Stimulated activated CD8-positive, alpha-beta memory T cell treated with anti-CD3 and anti-CD28 coated beads, Interleukin-7, amount 100 ng/mL, for 4 hours (primary cell): ENCODE data around the gene NAPB.
"Not testable (repeated sequence)": the region's sequence is repeated elsewhere in the genome, so short reads cannot be mapped to it uniquely, and the experiment has no call there.

Source experiments
- DNase-seq, 2 donors: peaks; one replicate each; pipeline ENCODE4 v3.0.0-alpha.2; 2020; ENCODE audit warnings: low read depth in 2 of 2

The NAPB gene

DNA sequence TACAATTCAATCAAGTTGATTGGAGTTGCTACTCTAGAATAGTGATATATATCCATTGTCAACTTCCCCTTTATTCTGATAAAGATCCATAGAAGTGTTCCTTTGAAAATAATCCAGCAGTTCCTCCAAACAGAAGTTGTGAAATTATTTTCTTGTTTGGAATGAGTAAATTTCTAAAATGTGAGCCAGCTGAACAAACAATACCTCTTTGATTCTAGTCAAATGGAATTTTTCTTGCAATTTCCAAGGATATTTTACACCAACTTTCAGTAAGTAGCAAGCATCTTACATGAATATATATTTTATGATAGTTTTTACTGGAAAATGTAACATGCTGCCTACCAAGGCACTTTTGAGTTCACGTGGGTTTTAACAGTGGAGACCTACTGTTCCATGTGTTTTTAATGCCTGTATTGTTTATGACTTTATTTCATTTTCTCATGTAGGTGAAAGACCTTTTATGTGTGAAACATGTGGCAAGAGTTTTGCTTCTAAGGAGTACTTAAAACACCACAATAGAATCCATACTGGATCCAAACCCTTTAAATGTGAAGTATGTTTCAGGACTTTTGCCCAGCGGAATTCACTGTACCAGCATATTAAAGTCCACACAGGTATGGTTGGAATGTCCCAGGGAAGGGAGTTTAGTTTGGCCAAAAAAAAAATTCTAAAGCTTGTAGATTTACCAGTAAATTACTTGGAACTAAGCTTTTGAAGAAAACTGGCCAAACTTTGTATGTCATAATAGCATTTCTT, 52.8 kb downstream of the NAPB start:
- DNase-seq = no peak

DNA sequence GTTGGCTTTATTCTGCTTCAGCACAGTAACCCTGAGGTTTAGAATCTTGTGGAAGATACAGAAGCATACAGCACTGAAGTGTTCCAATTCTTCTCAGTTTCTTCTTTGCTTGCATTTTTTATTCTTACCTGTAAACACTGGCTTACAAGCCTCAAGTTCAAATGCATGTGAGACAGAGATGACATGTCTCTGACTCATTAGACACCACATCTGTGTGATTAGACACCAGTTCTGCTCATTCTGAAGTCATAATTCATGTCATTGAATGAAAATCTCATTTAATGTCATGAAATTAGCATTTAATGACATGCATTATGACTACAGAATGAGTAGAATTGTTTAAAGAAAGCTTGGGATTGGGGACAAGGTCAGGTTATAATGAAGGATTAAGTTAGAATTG, 53.5 kb downstream of the NAPB start:
- no peak for DNase-seq

DNA sequence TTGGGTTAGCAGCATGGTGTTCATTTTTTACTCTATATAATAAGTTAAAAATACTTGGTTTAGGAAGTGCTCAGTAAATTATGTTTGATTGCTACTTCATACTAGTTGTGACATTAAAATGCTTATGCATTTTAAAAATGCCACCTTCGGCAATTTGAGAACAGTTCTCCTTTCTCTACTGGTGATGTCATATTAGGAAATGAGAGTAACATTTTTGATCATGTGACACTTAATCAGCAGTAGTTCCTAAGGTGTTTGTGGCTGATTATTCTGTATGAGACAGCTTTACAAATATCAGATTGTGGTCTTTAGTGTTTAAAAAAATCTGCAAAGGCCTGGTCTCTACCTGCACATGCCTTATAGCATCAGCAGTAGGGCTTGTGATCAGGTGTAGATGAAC, 54.9 kb downstream of the NAPB start:
- no peak for DNase-seq

DNA sequence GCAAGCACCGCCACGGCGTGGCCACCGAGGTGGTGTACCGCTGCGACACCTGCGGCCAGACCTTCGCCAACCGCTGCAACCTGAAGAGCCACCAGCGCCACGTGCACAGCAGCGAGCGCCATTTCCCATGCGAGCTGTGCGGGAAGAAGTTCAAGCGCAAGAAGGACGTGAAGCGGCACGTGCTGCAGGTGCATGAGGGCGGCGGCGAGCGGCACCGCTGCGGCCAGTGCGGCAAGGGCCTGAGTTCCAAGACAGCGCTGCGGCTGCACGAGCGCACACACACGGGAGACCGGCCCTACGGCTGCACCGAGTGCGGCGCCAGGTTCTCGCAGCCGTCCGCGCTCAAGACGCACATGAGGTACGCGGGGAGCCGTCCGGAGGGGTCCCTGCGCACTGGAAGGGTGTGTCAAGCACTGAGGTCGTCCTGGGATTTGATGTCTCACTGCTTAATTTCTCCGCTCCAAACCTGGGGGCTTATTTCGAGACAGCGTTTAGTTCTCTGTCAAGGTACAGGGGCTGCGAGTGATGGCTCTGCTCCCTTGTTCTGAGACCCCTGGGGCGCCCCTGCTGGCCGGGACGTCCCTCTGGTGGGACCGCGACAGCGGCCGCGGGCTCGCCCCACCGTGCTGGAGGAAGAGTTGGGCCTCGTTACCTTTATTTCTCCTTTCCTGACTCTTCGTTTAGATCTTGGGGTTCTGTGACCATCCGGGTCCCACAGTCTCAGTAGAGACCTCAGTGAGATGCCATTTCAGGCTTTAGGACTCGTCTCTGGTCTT, 55.7 kb downstream of the NAPB start:
- DNase-seq = no peak

DNA sequence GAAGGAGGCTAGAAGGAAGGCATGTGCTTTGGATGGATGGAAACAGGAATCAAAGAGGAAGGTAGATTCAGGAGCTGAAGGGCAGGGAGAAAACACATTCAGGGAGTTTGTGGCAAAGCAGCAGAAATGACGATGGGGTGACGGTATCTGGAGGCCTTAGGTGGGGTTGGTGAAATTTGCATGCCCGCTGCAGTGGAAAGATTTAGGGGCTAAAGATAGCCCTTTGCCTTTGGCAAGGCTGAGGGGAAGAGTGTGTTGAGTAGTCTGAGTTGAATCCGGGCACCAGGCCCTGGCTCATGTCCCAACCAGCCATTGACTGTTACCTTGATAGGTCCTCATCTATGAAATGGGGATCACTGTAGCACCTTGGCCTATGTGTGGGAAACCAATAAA, 58.0 kb downstream of the NAPB start:
- no peak for DNase-seq

DNA sequence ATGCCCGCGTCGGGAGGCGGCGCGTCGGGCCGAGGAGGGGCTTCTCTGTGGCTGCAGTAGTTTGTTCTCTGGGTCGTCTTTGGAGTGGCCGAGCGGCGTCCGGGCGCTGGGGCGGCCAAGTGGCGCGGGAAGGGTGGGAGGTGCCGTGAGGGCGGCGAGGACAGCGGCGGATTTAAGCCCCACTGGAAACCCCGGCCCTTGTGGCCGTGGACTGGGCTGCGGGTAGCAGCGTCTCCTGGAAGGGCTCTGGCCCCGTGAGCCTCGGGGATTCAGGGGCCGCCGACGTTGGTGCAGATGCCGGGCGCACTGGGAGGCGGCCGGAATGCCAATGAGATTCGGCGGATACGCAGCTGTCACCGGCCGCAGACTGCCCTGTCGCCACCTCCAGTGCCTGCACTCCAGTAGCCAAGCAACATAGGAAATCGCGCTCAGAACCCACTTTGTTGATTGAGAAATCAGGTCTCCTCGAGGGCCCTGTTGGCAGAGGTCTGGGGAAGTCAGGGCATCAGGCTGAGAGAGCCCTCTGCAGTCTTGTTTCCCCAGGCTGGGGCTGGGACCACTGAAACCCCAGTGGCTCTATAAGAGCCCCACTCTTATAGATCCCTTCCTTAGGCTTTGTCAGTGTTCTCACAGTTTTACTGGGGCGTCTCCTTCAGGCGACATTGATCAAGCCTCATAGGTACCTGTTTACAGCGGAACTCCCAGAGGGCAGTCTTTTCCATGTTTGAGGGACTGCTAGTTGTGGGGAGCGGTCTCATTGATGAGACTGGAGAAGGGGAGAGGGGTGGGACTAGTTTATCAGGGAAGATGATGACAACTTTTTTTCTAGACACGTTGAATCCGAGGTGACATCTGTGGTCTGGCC, 58.7 kb downstream of the NAPB start:
- DNase-seq = peak in 1 of 2 donors; percentile 23

DNA sequence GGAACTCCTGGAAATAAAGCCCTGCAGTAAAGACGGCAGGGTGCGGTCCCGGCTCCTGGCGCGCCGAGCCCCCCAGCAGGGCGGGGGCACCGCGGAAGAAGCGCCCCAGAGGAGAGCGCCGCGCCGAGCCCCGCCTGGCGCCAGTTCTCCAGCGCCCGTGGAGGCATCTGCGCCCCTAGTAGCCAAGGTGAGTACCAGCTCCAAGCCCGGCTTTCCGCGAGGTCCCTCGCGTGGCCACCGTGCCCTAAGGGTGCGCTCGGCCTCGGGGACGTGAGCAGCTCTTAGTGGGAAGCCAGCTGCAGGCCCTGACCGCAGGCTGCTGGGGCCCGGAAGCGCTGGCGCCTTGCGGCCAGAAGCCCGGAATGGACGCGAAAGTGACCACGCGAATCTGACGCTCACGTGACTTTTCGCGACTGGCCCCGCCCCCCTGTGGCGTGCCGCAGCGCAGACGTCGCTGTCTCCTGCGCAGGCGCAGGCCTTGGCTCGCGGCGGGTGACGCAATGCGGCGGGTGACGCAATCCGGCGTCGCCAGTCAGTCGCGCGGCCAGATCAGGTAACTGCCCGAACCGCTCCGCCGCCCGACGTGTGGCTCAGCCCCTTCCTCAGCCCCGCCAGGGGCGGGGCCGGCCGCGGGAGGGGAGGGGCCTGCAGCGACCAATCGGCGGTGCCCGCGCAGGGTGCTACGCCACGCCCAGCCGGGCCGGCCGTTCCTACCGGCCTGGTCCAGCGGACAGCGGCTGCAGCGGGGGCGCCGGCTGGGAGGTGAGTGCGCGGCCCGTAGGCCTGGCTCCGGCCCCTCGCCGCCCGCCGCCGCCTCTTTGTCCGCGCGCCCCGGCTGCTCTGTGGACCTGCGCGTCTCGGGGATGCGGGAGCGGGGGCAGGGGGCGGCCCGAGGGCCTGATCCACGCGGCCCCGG, 59.6 kb downstream of the NAPB start, which contains the start of gene GZF1:
TSS of gene GZF1 (plus strand) at position 707 of the 916 bp plus-strand sequence. CDS start 2,202 bp downstream, outside the sequence.
- peak; percentile 94 to 99 for DNase-seq

DNA sequence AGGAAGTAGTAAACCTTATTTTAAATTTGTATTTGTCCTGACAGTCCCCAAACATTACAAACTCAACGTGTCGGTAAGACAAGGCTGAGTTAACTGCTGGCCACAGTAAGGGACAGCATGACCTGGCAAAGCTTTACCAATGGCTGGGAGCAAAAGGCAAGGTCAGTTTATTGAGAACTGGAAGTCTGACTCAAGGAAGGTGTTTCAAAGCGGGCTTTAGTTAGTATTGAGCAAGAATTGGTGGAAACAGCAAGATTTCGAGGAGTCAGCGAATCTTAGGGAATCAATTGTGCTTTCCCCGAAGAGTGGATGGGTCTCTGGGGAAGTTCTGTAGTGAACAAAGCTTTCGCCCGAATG, 60.2 kb downstream of the NAPB start:
- no peak for DNase-seq

DNA sequence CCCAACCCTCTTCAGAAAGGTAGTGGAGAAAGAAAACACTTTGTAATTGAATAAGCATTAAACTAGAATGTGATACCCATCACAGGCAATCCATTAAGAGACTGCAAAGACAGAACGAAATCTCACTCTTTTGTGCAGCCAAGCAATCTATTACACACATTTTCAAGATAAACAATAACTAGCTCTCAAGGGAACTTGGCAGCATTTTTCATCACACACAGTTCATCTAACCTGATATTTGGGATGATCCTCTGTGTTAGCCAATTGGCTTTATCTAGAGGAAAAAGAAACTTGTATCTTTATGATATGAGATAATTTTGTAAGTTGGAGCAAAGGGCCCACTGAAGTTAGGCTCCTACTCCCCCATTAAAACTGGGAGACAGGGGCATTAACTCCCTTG, 60.8 kb downstream of the NAPB start:
- no peak for DNase-seq

DNA sequence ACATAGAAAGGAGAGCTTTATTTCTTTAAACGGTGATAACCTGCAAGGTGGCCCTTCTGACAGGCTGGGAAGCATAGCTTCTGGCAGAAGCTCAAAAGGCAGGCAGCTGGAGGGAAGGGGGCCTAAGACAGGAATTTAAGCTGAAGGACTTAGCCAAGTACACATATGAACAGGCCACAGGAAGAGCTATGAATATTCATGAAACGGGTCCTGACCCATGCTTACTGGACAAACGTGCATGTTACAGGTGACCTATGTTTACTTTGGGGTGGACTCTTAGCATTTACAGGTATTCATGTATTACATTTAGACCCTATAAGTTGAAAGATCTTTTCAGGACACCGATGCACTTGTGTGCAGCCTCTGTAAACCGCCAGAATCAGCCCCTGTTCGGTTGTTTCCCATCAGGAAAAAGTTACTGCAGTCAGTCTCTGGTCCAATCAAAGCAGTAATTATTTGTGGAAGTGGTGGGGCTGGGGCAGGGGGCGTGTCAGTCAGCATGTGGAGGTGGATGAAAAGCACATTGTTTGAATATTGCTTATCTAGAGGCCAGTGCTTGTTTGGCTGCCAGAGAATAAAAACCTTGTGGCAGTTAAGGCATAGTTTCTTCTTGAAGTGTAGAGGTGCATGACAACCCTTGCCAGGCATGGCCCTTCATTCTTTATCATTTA, 62.2 kb downstream of the NAPB start:
- DNase-seq = no peak

DNA sequence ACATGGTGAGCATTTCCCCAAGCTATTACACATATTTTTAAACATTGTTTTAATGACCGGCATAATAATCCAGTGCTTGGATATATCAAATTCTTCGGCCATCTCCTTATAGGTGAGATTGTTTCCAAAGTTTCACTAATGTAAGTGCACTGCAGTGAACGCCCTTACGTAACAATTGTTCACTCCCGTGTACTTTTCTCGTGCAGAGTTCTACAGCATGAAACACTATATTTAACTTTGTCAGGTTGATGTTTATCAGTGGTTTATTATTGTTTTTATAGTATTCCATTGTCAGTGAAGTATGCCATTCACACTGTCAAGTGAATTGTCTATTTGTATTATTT, 62.8 kb downstream of the NAPB start:
- no peak for DNase-seq

DNA sequence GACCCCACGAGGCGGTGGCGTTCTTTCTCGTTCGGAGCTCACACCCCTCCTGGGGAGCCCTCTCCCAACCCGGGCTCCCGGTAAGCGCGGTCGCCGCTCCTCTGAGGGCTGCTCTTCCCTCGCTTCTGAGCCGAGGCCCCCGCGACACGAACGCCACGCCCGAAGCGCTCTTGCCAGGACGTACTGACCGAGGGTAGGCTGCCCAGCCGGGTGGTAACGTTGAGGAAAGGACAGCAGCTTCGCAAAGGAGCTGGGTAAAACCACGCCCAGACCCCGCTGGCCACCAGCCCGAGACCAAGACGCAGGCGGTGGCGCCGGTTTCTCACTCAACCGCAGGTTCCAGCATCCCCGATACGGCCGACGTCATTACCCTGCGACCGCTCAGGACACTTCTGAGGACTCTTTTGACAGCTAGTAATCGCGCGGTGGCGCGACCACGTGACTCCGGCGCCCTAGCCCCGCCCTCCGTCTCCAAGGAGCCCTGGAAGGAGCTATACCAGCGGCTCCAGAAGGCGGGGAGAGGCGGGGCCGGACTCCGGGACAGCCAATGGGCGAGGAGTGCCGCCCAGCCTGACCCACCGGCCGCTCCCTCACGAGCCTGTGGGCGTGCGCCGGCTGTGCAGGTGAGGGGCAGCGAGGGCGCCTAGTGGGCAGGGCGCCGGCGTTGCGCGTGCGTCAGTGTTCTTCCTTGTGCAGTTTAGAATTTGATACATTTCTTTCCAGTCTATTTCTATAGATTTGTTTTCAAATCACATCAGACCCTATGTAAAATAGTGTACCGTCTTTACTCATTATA, 63.3 kb downstream of the NAPB start:
- peak; percentile 100 for DNase-seq

DNA sequence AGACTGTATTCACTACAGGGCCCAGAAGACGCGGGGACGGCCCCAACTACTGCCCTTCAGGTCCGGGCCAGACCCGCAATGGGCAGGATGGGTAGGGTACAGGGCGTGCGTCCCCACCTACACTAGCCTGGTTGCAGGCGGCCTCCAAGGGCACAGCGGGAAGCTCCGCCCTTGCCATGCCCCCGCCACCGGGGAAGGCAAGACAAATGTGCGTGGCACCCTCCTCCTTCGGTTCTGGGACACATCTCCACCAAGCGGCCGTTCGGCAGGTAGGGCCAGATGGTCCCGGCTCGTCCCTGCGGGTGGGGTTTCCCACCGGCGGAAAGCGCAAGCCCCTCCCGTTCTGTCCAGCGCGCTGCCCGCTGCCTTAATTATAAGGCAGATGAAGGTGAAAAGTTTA, 65.1 kb downstream of the NAPB start:
- DNase-seq = no peak

DNA sequence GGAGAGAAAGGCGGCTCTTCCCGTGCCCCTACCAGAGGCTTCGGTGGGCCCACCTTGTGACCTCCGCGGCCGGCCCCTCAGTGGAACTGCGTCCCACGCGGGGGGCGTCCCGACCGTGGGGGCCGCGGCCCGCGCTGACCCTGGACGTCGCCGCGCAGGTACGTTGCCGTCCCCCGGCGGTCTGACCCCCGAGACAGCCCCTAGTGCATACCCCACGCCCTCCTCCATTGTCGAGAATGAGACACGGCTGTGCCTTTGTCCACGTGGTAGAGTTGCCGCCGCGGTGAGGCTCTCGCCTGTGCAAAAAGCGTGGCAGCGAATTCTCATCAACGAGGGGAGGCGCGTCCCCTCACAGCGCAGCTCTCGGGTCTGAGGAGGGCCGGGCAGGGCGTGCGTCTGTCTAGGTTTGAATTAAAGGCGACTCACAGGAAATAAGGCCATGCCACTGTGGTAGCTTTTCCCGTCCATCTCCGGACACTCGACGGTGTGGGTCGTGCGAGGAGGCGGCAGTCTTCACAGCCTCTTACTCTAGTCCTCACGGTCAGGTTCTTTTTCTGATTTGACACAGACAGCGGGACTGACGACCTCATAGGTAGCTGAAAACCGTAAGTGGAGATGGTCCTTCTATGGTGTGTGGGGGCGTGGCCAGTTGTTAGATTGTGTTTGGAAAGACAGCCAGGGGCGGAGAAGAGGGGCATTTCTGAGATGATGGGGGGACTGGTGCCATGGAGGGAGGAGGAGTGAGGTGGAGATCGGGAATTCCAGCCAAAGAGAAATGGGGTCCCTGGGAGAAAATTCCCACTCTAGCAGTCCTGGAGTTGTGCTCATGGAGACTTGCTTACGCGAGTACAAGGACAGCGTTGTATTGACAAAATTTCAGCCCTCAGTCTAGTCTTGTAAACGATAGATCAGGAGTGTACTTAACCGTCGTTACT, 70.1 kb downstream of the NAPB start:
- DNase-seq = peak; percentile 41 to 49

DNA sequence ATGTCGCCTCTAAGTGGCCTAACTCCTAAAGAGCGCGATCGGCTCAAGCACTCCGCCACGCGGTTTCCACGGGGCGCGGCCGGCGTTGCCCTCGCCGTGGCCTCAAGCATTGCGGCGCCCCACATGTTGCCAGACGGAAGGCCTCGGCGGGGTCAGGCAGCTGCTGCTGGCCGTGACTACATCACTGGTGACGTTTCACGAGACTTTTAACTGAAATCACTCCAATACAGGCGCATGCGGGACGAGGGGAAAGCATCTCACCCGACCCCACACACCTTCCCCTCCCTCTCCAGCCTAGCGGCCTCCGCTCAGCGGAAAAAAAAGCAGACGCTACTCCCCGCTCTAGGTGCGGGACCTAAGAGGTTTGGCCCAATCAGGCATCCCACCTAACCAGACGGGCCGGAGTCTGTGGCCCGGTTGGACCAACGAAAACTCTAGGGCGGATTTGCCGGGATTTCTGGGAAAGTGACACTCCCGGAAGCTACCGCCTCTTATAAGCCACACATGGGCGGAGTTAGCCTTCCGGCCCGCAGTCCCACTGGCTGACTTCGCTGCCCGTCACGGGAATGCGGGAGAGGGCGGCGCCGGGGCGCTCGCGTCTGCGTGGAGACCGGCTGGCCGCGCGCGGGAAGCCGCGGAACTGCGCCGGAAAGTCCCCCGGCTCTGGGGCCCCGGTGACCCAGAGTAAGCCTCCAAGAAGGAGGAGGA, 70.9 kb downstream of the NAPB start, which contains the start of gene NXT1:
TSS of gene NXT1 (plus strand) at position 596 of the 708 bp plus-strand sequence. CDS start 3,251 bp downstream, outside the sequence.
- peak; percentile 93 for DNase-seq

DNA sequence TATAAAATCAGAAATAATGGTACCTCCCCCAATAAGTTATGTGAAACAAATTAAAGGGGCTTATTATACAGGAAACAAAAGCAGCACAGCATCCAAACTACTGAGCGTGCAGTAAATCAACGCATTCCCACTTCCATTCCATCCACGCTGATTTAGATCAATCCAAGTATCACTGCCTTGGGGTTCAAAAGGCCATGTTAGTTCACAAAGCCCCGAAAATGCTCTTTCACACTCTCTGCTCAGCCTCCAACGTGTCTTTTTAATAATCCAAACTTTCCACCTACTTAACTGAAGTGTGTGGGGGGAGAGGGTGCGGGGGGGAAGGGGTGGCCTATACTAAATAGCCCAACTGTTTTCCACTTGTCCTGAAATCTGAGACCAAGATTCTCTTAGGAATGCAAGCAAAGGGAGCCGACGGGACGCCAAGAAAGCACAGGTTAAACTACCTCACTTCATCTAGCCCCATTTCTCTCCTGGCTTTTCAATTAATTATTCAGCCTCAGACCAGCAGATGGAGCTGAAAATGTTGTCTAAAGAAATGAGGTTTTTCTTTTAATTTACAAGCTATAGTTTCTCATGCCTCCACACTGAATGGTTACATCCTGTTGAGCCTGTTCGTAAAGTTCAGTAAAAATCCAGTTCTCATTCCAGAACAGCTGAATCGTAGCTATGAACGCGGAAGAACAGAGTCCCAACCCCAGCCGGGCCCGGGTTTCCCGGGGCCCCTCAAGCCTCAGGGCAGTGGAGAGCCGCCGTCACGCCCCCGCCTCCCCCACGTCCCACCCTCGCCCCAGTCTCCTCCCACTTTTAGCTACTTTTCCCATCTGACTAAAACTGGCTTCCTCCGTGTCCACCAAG, 71.7 kb downstream of the NAPB start:
- DNase-seq = peak; percentile 66 to 76

DNA sequence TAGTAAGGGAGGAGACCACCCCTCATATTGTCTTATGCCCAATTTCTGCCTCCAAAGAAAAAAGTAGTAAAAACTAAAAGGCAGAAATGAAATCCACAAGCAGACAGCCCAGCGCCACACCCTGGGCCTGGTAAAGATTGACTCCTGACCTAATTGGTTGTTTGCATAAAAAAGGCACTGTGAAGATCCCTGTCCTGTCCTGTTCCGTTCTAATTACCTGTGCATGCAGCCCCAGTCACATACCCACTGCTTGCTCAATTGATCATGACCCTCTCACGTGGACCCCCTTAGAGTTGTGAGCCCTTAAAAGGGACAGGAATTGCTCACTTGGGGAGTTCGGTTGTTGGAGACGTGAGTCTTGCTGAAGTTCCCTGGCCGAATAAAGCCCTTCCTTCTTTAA, 72.8 kb downstream of the NAPB start:
- not testable (repeated sequence) for DNase-seq
